ENCODE data around the gene RPL38. TPM values are rescaled to one million over a fixed set of nuclear protein-coding genes. Genes with fewer than 3 reads are reported as not detected.

The RPL38 gene
- total RNA-seq, 1 donor from 2014 or later: 393 TPM

DNA sequence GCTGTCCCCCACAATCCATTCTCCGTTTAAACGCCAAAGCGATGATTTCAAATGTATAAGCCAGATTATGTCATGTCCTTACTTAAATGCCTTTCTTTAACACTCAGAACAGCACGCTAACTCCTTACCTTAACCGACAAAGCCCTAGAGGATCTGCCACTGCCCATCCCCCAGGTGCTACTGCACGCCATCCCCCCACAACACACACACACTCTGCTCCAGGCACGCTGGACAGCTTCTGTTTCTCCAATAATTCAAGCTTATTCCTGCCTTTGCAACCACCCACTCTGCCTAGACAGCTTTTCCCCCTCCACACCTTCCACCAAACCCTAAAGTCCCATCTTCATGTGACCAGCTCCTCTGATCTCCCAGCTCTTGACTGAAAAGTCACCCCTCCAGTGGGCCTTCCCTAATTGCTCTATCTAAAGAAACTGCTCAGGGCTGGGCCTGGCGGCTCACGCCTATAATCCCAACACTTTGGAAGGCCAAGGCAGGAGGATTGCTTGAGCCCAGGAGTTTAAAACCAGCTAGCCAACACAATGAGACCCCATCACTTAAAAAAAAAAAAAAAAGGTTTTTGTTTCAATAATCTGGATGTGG is 38.9 kb upstream of the RPL38 start:
- Histone ChIP-seq H3K27ac (no peak overlapping the region), H3K9me3 (ENCODE audit: low read depth) (no peaks in the 10 kb centered on the region), H3K4me1 (peaks cover 14% of the 10 kb centered on the region), H3K27me3 (no peaks in the 10 kb centered on the region), H2AFZ (replicated peaks) (no peak overlapping the region), H3K4me2 (no peak overlapping the region), H3K9ac (no peak overlapping the region), H3K36me3 (no peaks in the 10 kb centered on the region), H3K4me3 (no peak overlapping the region), H4K20me1 (ENCODE audit: low read depth) (no peaks in the 10 kb centered on the region), H3F3A (ENCODE audit: low read depth) (no peaks in the 10 kb centered on the region), H3K79me2 (ENCODE audit: low read depth) (no peaks in the 10 kb centered on the region)
- peaks cover 11% of the 10 kb centered on the region for H3K4me1 Mint-ChIP-seq
- H3K4me3 Mint-ChIP-seq: no peak overlapping the region
- DNase-seq (ENCODE audit: low spot score): no peak
- peaks cover under 1% of the 10 kb centered on the region for H3K9me3 Mint-ChIP-seq
- H3K27ac Mint-ChIP-seq: no peak overlapping the region
- peaks cover 4% of the 10 kb centered on the region for H3K27me3 Mint-ChIP-seq (ENCODE audit: insufficient read depth, low read depth)
- no peak for TF ChIP-seq EZH2 (IDR thresholded peaks at IDR 0.05)
- TF ChIP-seq EZH2phosphoT487 (IDR thresholded peaks at IDR 0.05): no peak
- TF ChIP-seq, protein P1, sequence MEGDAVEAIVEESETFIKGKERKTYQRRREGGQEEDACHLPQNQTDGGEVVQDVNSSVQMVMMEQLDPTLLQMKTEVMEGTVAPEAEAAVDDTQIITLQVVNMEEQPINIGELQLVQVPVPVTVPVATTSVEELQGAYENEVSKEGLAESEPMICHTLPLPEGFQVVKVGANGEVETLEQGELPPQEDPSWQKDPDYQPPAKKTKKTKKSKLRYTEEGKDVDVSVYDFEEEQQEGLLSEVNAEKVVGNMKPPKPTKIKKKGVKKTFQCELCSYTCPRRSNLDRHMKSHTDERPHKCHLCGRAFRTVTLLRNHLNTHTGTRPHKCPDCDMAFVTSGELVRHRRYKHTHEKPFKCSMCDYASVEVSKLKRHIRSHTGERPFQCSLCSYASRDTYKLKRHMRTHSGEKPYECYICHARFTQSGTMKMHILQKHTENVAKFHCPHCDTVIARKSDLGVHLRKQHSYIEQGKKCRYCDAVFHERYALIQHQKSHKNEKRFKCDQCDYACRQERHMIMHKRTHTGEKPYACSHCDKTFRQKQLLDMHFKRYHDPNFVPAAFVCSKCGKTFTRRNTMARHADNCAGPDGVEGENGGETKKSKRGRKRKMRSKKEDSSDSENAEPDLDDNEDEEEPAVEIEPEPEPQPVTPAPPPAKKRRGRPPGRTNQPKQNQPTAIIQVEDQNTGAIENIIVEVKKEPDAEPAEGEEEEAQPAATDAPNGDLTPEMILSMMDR (IDR thresholded peaks at IDR 0.05): no peak
- no peaks in the 10 kb centered on the region for H3K36me3 Mint-ChIP-seq

DNA sequence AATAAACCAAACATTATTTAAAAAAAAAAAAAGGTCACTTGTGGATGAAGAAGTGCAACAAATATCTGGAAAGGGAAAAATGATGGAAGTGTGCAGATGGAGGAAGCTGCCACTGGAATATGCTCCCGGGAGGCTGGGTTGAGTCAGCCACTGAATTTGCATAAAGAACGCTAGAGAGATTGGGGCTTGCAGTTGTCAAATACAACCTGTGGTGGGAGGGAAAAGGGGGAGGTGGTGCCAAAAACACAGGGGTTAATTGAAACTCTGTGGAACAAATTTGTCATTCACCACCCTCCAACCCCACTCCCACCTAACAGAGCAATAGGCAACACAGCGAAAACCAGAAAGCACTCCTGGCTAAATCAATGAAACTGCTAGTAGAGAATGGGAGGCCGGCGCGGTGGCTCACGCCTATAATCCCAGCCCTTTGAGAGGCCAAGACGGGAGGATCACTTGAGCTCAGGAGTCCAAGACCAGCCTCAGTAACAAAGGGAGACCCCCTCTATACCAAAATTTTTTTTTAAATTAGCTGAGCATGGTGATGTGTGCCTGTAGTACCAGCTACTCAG is 37.6 kb upstream of the RPL38 start:
- H3K9me3 ChIP-seq (ENCODE audit: low read depth): no peaks in the 10 kb centered on the region
- peaks cover 2% of the 10 kb centered on the region for H3K27me3 Mint-ChIP-seq (ENCODE audit: insufficient read depth, low read depth)
- H2AFZ ChIP-seq (replicated peaks): no peak overlapping the region
- H3K4me1 Mint-ChIP-seq: peaks cover 9% of the 10 kb centered on the region
- no peaks in the 10 kb centered on the region for H3K27me3 ChIP-seq
- no peak for DNase-seq (ENCODE audit: low spot score)
- no peak overlapping the region for H3K4me2 ChIP-seq
- H3K4me3 Mint-ChIP-seq: no peak overlapping the region
- no peaks in the 10 kb centered on the region for H3K36me3 ChIP-seq
- H3K36me3 Mint-ChIP-seq: no peaks in the 10 kb centered on the region
- H3F3A ChIP-seq (ENCODE audit: low read depth): no peaks in the 10 kb centered on the region
- TF ChIP-seq EZH2phosphoT487 (IDR thresholded peaks at IDR 0.05) (no peak), EZH2 (IDR thresholded peaks at IDR 0.05) (no peak)
- TF ChIP-seq, protein P1 (IDR thresholded peaks at IDR 0.05): no peak
- H4K20me1 ChIP-seq (ENCODE audit: low read depth): no peaks in the 10 kb centered on the region
- H3K4me1 ChIP-seq: peaks cover 14% of the 10 kb centered on the region
- no peaks in the 10 kb centered on the region for H3K79me2 ChIP-seq (ENCODE audit: low read depth)
- no peak overlapping the region for H3K9ac ChIP-seq
- no peak overlapping the region for H3K4me3 ChIP-seq
- no peak overlapping the region for H3K27ac ChIP-seq
- H3K27ac Mint-ChIP-seq: no peak overlapping the region
- no peaks in the 10 kb centered on the region for H3K9me3 Mint-ChIP-seq

DNA sequence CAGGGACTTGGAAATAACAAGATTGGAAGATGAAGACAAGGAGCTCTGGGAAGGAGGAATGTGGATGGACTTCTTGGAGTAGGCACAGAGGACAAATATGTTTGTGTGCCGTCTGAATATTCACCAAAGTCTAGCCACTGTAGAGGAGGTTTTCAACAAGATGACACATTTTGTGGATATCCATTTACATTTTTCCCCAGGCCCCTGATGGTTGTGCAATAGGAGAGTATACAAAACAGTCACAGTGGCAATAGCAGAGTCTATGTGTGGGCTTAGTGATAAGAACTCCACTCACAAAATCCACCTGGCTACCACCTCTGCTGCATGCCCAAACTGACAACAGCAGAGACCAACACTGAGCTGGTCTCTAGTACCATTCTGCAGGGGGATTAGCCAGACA is 32.6 kb upstream of the RPL38 start:
- H3K79me2 ChIP-seq (ENCODE audit: low read depth): no peaks in the 10 kb centered on the region
- Mint-ChIP-seq H3K36me3 (no peaks in the 10 kb centered on the region), H3K4me1 (peaks cover 13% of the 10 kb centered on the region), H3K4me3 (no peak overlapping the region), H3K27me3 (ENCODE audit: insufficient read depth, low read depth) (no peaks in the 10 kb centered on the region), H3K27ac (no peak overlapping the region), H3K9me3 (no peaks in the 10 kb centered on the region)
- H3K9me3 ChIP-seq (ENCODE audit: low read depth): no peaks in the 10 kb centered on the region
- no peak for DNase-seq (ENCODE audit: low spot score)
- H3F3A ChIP-seq (ENCODE audit: low read depth): no peaks in the 10 kb centered on the region
- no peak overlapping the region for H3K27ac ChIP-seq
- H4K20me1 ChIP-seq (ENCODE audit: low read depth): no peaks in the 10 kb centered on the region
- peaks cover 4% of the 10 kb centered on the region for H3K4me1 ChIP-seq
- no peaks in the 10 kb centered on the region for H3K27me3 ChIP-seq
- no peak for TF ChIP-seq EZH2 (IDR thresholded peaks at IDR 0.05)
- TF ChIP-seq EZH2phosphoT487 (IDR thresholded peaks at IDR 0.05): no peak
- TF ChIP-seq, protein P1 (IDR thresholded peaks at IDR 0.05): no peak
- no peak overlapping the region for H3K4me2 ChIP-seq
- no peak overlapping the region for H2AFZ ChIP-seq (replicated peaks)
- no peaks in the 10 kb centered on the region for H3K36me3 ChIP-seq
- H3K9ac ChIP-seq: no peak overlapping the region
- no peak overlapping the region for H3K4me3 ChIP-seq
